Stimulated activated CD8-positive, alpha-beta memory T cell treated with anti-CD3 and anti-CD28 coated beads, Interleukin-7, amount 100 ng/mL, for 48 hours (primary cell): ENCODE measurements around the gene TAOK1.

Experiments used
- DNase-seq, 2 donors: peaks; one replicate each; pipeline ENCODE4 v3.0.0-alpha.2; 2020; ENCODE audit warnings: low read depth in 1 of 2; ENCODE audit errors: extremely low read depth in 1 of 2

Gene TAOK1

GRCh38 chr17:29568331-29569244 lies 178.4 kb downstream of the TAOK1 start, which contains the start of gene TP53I13:
Gene TP53I13 (plus strand): TSS chr17:29568701. CDS start chr17:29568759, 58 bp downstream.
- peak in 1 of 2 donors; percentile 83 for DNase-seq

GRCh38 chr17:29569245-29569950 lies 179.2 kb downstream of the TAOK1 start:
- no peak for DNase-seq

GRCh38 chr17:29570521-29570920 lies 180.4 kb downstream of the TAOK1 start:
- DNase-seq: no peak

- DNase-seq: no peak
These were observed 181.3 kb downstream of the TAOK1 start for GRCh38 chr17:29571486-29571882.

- no peak for DNase-seq
These were observed 181.9 kb downstream of the TAOK1 start for GRCh38 chr17:29571883-29572681.

GRCh38 chr17:29572691-29573557 lies 182.8 kb downstream of the TAOK1 start:
- DNase-seq: no peak

GRCh38 chr17:29573558-29573869 lies 183.4 kb downstream of the TAOK1 start:
- DNase-seq: no peak

- DNase-seq: no peak
These were observed 183.9 kb downstream of the TAOK1 start for GRCh38 chr17:29573871-29574731.

- DNase-seq: no peak
These were observed 184.8 kb downstream of the TAOK1 start for GRCh38 chr17:29574732-29575510.

GRCh38 chr17:29575511-29576213 lies 185.5 kb downstream of the TAOK1 start:
- DNase-seq: no peak

- no peak for DNase-seq
These were observed 186.2 kb downstream of the TAOK1 start for GRCh38 chr17:29576214-29577000.

- DNase-seq: no peak
These were observed 186.8 kb downstream of the TAOK1 start for GRCh38 chr17:29577001-29577370.

- no peak for DNase-seq
These were observed 187.4 kb downstream of the TAOK1 start for GRCh38 chr17:29577385-29578211.

GRCh38 chr17:29578626-29579485 lies 188.7 kb downstream of the TAOK1 start:
- no peak for DNase-seq
